ENCODE data around the gene B3GNT5. TPM values are rescaled to one million over a fixed set of nuclear protein-coding genes. Genes with fewer than 3 reads are reported as not detected.

B3GNT5 gene
- total RNA-seq: 29.9 and 34.3 TPM in 2 replicates

GRCh38 chr3:183252973-183253527, at the start of gene B3GNT5:
Gene B3GNT5 (plus strand): TSS chr3:183253253. CDS start chr3:183269799, 16,546 bp downstream.

Other genes starting within 250 kb of the B3GNT5 start
- gene MCCC1, start 153.8 kb upstream of the B3GNT5 start, total RNA-seq: 11.9 and 12.6 TPM in 2 replicates
- gene LAMP3, start 90.5 kb upstream of the B3GNT5 start, total RNA-seq: 0.30 and 0.84 TPM in 2 replicates
- gene MCF2L2, start 175.4 kb downstream of the B3GNT5 start, total RNA-seq: 0.74 and 3.2 TPM in 2 replicates